ENCODE results near the gene PTPRG.

- TF ChIP-seq, protein P1, sequence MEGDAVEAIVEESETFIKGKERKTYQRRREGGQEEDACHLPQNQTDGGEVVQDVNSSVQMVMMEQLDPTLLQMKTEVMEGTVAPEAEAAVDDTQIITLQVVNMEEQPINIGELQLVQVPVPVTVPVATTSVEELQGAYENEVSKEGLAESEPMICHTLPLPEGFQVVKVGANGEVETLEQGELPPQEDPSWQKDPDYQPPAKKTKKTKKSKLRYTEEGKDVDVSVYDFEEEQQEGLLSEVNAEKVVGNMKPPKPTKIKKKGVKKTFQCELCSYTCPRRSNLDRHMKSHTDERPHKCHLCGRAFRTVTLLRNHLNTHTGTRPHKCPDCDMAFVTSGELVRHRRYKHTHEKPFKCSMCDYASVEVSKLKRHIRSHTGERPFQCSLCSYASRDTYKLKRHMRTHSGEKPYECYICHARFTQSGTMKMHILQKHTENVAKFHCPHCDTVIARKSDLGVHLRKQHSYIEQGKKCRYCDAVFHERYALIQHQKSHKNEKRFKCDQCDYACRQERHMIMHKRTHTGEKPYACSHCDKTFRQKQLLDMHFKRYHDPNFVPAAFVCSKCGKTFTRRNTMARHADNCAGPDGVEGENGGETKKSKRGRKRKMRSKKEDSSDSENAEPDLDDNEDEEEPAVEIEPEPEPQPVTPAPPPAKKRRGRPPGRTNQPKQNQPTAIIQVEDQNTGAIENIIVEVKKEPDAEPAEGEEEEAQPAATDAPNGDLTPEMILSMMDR (IDR thresholded peaks at IDR 0.05): no peak
- no peak for TF ChIP-seq POLR2A (IDR thresholded peaks at IDR 0.05; ENCODE audit: low read depth)
- TF ChIP-seq POLR2AphosphoS5 (IDR thresholded peaks at IDR 0.05): no peak
Measured at GRCh38 chr3:61980041-61980440, 418.7 kb downstream of the PTPRG start.

All from esophagus muscularis mucosa (tissue), 3 donors.